ENCODE data around the gene FAF2. TPM values are rescaled to one million over a fixed set of nuclear protein-coding genes. Genes with fewer than 3 reads are reported as not detected.
A peak's percentile ranks its signal among the peaks of the same experiment; 100 is the strongest.

FAF2 gene
- total and polyA plus RNA-seq, 4 donors = 5.0 to 31.4 (median 18.9) TPM

GRCh38 chr5:176527246-176528222 lies 79.3 kb downstream of the FAF2 start:
- Histone ChIP-seq H3K4me1 (ENCODE audit: control insufficient read depth in 1 of 2, insufficient read depth in 2 of 2, low read length in 2 of 2) (no peaks in the 10 kb centered on the region), H3K36me3 (ENCODE audit: control insufficient read depth in 1 of 2, insufficient read depth in 2 of 2, low read length in 1 of 2) (peaks cover 0 to 7% of the 10 kb centered on the region in 2 donors), H3K9me3 (ENCODE audit: control insufficient read depth, low read length) (no peaks in the 10 kb centered on the region), H3K27ac (ENCODE audit: low read depth in 1 of 2, low read length in 2 of 2) (no peak overlapping the region), H3K4me3 (ENCODE audit: low read length in 2 of 2) (no peak overlapping the region), H3K27me3 (ENCODE audit: control insufficient read depth in 1 of 2, insufficient read depth in 2 of 2, low read length in 1 of 2) (no peaks in the 10 kb centered on the region)
- no peak for ATAC-seq (ENCODE audit: low FRiP score)
- no peak for DNase-seq
- intact Hi-C loops (cut with DNase I) = no loop called here
- WGBS, 2 donors = 85 to 86% methylated on average over 34 of the region's 34 CpGs

GRCh38 chr5:176528301-176528700 lies 80.1 kb downstream of the FAF2 start:
- peaks cover 0 to 7% of the 10 kb centered on the region in 2 donors for H3K36me3 ChIP-seq (ENCODE audit: control insufficient read depth in 1 of 2, insufficient read depth in 2 of 2, low read length in 1 of 2)
- H3K4me3 ChIP-seq (ENCODE audit: low read length in 2 of 2) = no peak overlapping the region
- ATAC-seq (ENCODE audit: low FRiP score) (no peak), DNase-seq (no peak)
- intact Hi-C loops (cut with DNase I) = no loop called here
- no peaks in the 10 kb centered on the region for H3K27me3 ChIP-seq (ENCODE audit: control insufficient read depth in 1 of 2, insufficient read depth in 2 of 2, low read length in 1 of 2)
- H3K4me1 ChIP-seq (ENCODE audit: control insufficient read depth in 1 of 2, insufficient read depth in 2 of 2, low read length in 2 of 2) = no peaks in the 10 kb centered on the region
- 72 to 82% methylated on average over 11 of the region's 11 CpGs for WGBS, 2 donors
- no peak overlapping the region for H3K27ac ChIP-seq (ENCODE audit: low read depth in 1 of 2, low read length in 2 of 2)
- H3K9me3 ChIP-seq (ENCODE audit: control insufficient read depth, low read length) = no peaks in the 10 kb centered on the region

DNA sequence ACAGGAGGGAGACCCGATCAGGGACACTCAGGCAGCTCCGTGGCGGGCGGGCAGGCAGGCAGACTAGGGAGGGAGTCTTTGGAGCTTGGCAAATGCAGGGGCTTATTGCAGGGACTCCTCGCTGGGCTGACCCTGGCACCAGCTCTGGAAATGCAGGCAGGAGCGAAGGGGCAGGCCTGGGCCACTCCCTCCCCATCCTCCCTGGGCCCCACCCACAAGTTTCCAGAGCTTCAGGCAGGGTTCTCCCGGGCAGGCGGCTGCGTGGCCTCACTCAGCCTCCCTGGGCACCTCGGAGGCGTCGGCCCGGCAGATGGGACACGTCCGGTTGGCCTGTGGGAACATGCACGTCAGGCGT lies 80.6 kb downstream of the FAF2 start:
- Histone ChIP-seq H3K9me3 (ENCODE audit: control insufficient read depth, low read length) (no peaks in the 10 kb centered on the region), H3K27me3 (ENCODE audit: control insufficient read depth in 1 of 2, insufficient read depth in 2 of 2, low read length in 1 of 2) (no peaks in the 10 kb centered on the region), H3K4me1 (ENCODE audit: control insufficient read depth in 1 of 2, insufficient read depth in 2 of 2, low read length in 2 of 2) (no peaks in the 10 kb centered on the region), H3K4me3 (ENCODE audit: low read length in 2 of 2) (no peak overlapping the region), H3K27ac (ENCODE audit: low read depth in 1 of 2, low read length in 2 of 2) (no peak overlapping the region), H3K36me3 (ENCODE audit: control insufficient read depth in 1 of 2, insufficient read depth in 2 of 2, low read length in 1 of 2) (peaks cover 0 to 7% of the 10 kb centered on the region in 2 donors)
- intact Hi-C loops (cut with DNase I) = no loop called here
- whole genome bisulfite sequencing, 2 donors = 91% methylated on average over 17 of the region's 17 CpGs
- no peak for ATAC-seq (ENCODE audit: low FRiP score)
- peak in 1 of 2 donors; percentile 42 for DNase-seq

GRCh38 chr5:176529116-176529740 lies 81.0 kb downstream of the FAF2 start:
- Histone ChIP-seq H3K4me1 (ENCODE audit: control insufficient read depth in 1 of 2, insufficient read depth in 2 of 2, low read length in 2 of 2) (no peaks in the 10 kb centered on the region), H3K27me3 (ENCODE audit: control insufficient read depth in 1 of 2, insufficient read depth in 2 of 2, low read length in 1 of 2) (no peaks in the 10 kb centered on the region)
- 95% methylated on average over 26 of the region's 26 CpGs for WGBS, 2 donors

GRCh38 chr5:176529741-176530141 lies 81.6 kb downstream of the FAF2 start:
- Histone ChIP-seq H3K4me3 (ENCODE audit: low read length in 2 of 2) (no peak overlapping the region), H3K27me3 (ENCODE audit: control insufficient read depth in 1 of 2, insufficient read depth in 2 of 2, low read length in 1 of 2) (no peaks in the 10 kb centered on the region), H3K36me3 (ENCODE audit: control insufficient read depth in 1 of 2, insufficient read depth in 2 of 2, low read length in 1 of 2) (peaks cover 0 to 7% of the 10 kb centered on the region in 2 donors), H3K4me1 (ENCODE audit: control insufficient read depth in 1 of 2, insufficient read depth in 2 of 2, low read length in 2 of 2) (no peaks in the 10 kb centered on the region), H3K27ac (ENCODE audit: low read depth in 1 of 2, low read length in 2 of 2) (no peak overlapping the region), H3K9me3 (ENCODE audit: control insufficient read depth, low read length) (no peaks in the 10 kb centered on the region)
- 87 to 89% methylated on average over 7 to 11 of the region's 11 CpGs for WGBS, 2 donors
- no peak for ATAC-seq (ENCODE audit: low FRiP score)
- intact Hi-C loops (cut with DNase I) = loop anchor here (10.0 kb wide), 2 partner anchors 115 to 145 kb away; partner anchors contain the start of genes CLTB (in 2 of the 2), HIGD2A (in 1 of the 2) and NOP16 (in 1 of the 2)
- peak; percentile 55 to 70 for DNase-seq

More at GRCh38 chr5:176529116-176529740, 81.0 kb downstream of the FAF2 start:
- DNase-seq = peak; percentile 41 to 68
- no peak for ATAC-seq (ENCODE audit: low FRiP score)
- no peaks in the 10 kb centered on the region for H3K9me3 ChIP-seq (ENCODE audit: control insufficient read depth, low read length)
- no peak overlapping the region for H3K27ac ChIP-seq (ENCODE audit: low read depth in 1 of 2, low read length in 2 of 2)
- intact Hi-C loops (cut with DNase I) = no loop called here
- no peak overlapping the region for H3K4me3 ChIP-seq (ENCODE audit: low read length in 2 of 2)
- peaks cover 0 to 7% of the 10 kb centered on the region in 2 donors for H3K36me3 ChIP-seq (ENCODE audit: control insufficient read depth in 1 of 2, insufficient read depth in 2 of 2, low read length in 1 of 2)

GRCh38 chr5:176530393-176530982 lies 82.3 kb downstream of the FAF2 start:
- no peaks in the 10 kb centered on the region for H3K27me3 ChIP-seq (ENCODE audit: control insufficient read depth in 1 of 2, insufficient read depth in 2 of 2, low read length in 1 of 2)
- 77 to 78% methylated on average over 26 to 28 of the region's 28 CpGs for WGBS, 2 donors
- DNase-seq (peak in 1 of 2 donors; percentile 74), ATAC-seq (ENCODE audit: low FRiP score) (no peak)
- peaks cover 0 to 7% of the 10 kb centered on the region in 2 donors for H3K36me3 ChIP-seq (ENCODE audit: control insufficient read depth in 1 of 2, insufficient read depth in 2 of 2, low read length in 1 of 2)
- intact Hi-C loops (cut with DNase I) = loop anchor here (10.0 kb wide), 2 partner anchors 116 to 146 kb away; partner anchors contain the start of genes CLTB (in 2 of the 2), HIGD2A (in 1 of the 2) and NOP16 (in 1 of the 2)
- H3K9me3 ChIP-seq (ENCODE audit: control insufficient read depth, low read length) = no peaks in the 10 kb centered on the region
- no peak overlapping the region for H3K27ac ChIP-seq (ENCODE audit: low read depth in 1 of 2, low read length in 2 of 2)
- no peak overlapping the region for H3K4me3 ChIP-seq (ENCODE audit: low read length in 2 of 2)
- H3K4me1 ChIP-seq (ENCODE audit: control insufficient read depth in 1 of 2, insufficient read depth in 2 of 2, low read length in 2 of 2) = no peaks in the 10 kb centered on the region

GRCh38 chr5:176530983-176531901 lies 83.1 kb downstream of the FAF2 start:
- DNase-seq (peak in 1 of 2 donors; percentile 62), ATAC-seq (ENCODE audit: low FRiP score) (no peak)
- intact Hi-C loops (cut with DNase I) = loop anchor here (10.0 kb wide), 2 partner anchors 116 to 146 kb away; partner anchors contain the start of genes CLTB (in 2 of the 2), HIGD2A (in 1 of the 2) and NOP16 (in 1 of the 2)
- 56 to 59% methylated on average over 23 to 24 of the region's 24 CpGs for WGBS, 2 donors
- no peak overlapping the region for H3K27ac ChIP-seq (ENCODE audit: low read depth in 1 of 2, low read length in 2 of 2)
- no peaks in the 10 kb centered on the region for H3K9me3 ChIP-seq (ENCODE audit: control insufficient read depth, low read length)
- H3K36me3 ChIP-seq (ENCODE audit: control insufficient read depth in 1 of 2, insufficient read depth in 2 of 2, low read length in 1 of 2) = peaks cover 0 to 7% of the 10 kb centered on the region in 2 donors
- no peaks in the 10 kb centered on the region for H3K27me3 ChIP-seq (ENCODE audit: control insufficient read depth in 1 of 2, insufficient read depth in 2 of 2, low read length in 1 of 2)
- H3K4me3 ChIP-seq (ENCODE audit: low read length in 2 of 2) = no peak overlapping the region
- no peaks in the 10 kb centered on the region for H3K4me1 ChIP-seq (ENCODE audit: control insufficient read depth in 1 of 2, insufficient read depth in 2 of 2, low read length in 2 of 2)
